OCI-LY1 (cell line): Measurements from ENCODE around the gene SLC5A5.

Experiments used
- H2AFZ ChIP-seq: fragments of 200-600 bp; sonication (generic), shearing (Covaris generic); 2 replicates; pipeline ENCODE4 v1.6.0; 2014; ENCODE audit warnings: antibody characterized with exemption, mild to moderate bottlenecking, low read length
- H3F3A ChIP-seq: fragments of 200-600 bp; sonication (generic), shearing (Covaris generic); 2 replicates; pipeline ENCODE4 v1.6.0; 2014; ENCODE audit warnings: mild to moderate bottlenecking, antibody characterized with exemption, low read length, moderate library complexity; ENCODE audit not compliant: insufficient read depth
- H3K27ac ChIP-seq: fragments of 200-600 bp; sonication (generic); 2 replicates; pipeline ENCODE4 v1.5.1; 2014; ENCODE audit warnings: low read length, mixed run types, mild to moderate bottlenecking, low read depth; ENCODE audit not compliant: poor library complexity, severe bottlenecking
- H3K27me3 ChIP-seq: fragments of 200-600 bp; sonication (generic); 2 replicates; pipeline ENCODE4 v1.6.0; 2014; ENCODE audit warnings: antibody characterized with exemption, mild to moderate bottlenecking, low read length, moderate library complexity; ENCODE audit not compliant: insufficient read depth
- H3K36me3 ChIP-seq: fragments of 200-600 bp; sonication (generic); 2 replicates; pipeline ENCODE4 v1.6.1; 2014; ENCODE audit warnings: mild to moderate bottlenecking, antibody characterized with exemption, low read length, moderate library complexity, mixed read lengths; ENCODE audit not compliant: insufficient read depth
- H3K4me1 ChIP-seq: fragments of 200-600 bp; sonication (generic); 2 replicates; pipeline ENCODE4 v1.5.1; 2014; ENCODE audit warnings: mild to moderate bottlenecking, low read length, moderate library complexity; ENCODE audit not compliant: insufficient read depth, severe bottlenecking
- H3K4me2 ChIP-seq: fragments of 200-600 bp; sonication (generic), shearing (Covaris generic); 2 replicates; pipeline ENCODE4 v1.6.1; 2014; ENCODE audit warnings: low read length
- H3K4me3 ChIP-seq: fragments of 200-600 bp; sonication (generic); 2 replicates; pipeline ENCODE4 v1.5.1; 2014; ENCODE audit warnings: low read length, low read depth, mild to moderate bottlenecking, mixed read lengths; ENCODE audit not compliant: poor library complexity, severe bottlenecking
- H3K79me2 ChIP-seq: fragments of 200-600 bp; shearing (Covaris generic); 2 replicates; pipeline ENCODE4 v1.6.1; 2016; ENCODE audit warnings: mixed run types, low read length, mixed read lengths; ENCODE audit not compliant: insufficient read depth
- H3K9ac ChIP-seq: fragments of 200-600 bp; sonication (generic), shearing (Covaris generic); 2 replicates; pipeline ENCODE4 v1.6.1; 2014; ENCODE audit warnings: mild to moderate bottlenecking, low read length, mixed read lengths
- H3K9me2 ChIP-seq: fragments of 200-600 bp; sonication (generic), shearing (Covaris generic); 2 replicates; pipeline ENCODE4 v1.6.1; 2014; ENCODE audit warnings: low read depth, mild to moderate bottlenecking, low read length, mixed read lengths
- H3K9me3 ChIP-seq: fragments of 200-600 bp; shearing (Covaris generic); 2 replicates; pipeline ENCODE4 v1.6.1; 2014; ENCODE audit warnings: low read length, mixed read lengths
- H4K20me1 ChIP-seq: fragments of 200-600 bp; sonication (generic), shearing (Covaris generic); 2 replicates; pipeline ENCODE4 v1.6.0; 2016; ENCODE audit warnings: mild to moderate bottlenecking, low read length; ENCODE audit not compliant: insufficient read depth
- EZH2 ChIP-seq: fragments of 200-600 bp; sonication (generic), shearing (Covaris generic); IDR thresholded peaks from 2 replicates; pipeline ENCODE4 v1.8.0; 2017; ENCODE audit warnings: borderline replicate concordance, mixed run types, mild to moderate bottlenecking, antibody characterized with exemption, low read length, moderate library complexity, mixed read lengths
- TF ChIP-seq, protein P1 (sequence below): fragments of 200-600 bp; sonication (generic), shearing (Covaris generic); IDR thresholded peaks from 2 replicates; pipeline ENCODE4 v1.5.1; 2017; ENCODE audit warnings: mild to moderate bottlenecking, antibody characterized with exemption, low read length, moderate library complexity, mixed read lengths

Gene SLC5A5

DNA sequence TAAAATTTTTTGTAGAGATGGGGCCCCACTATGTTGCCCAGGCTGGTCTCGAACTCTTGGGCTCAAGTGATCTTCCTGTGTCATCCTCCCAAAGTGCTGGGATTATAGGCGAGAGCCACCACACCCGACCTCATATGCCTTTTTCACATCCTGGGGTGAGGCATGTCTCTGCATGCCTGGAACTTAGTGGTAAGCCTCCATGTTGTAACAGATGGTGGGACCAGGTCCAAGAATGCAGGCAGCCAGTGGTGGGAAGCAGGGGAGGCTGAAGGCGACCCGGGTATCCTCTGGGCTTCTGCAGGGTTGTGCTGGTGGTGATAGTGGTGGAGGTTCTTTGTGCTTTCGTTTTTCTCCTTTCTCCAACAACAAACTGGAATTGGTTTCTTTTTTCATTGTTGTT is 31.0 kb downstream of the SLC5A5 start:
- H3K36me3 ChIP-seq, result no peaks in the 10 kb centered on the region

DNA sequence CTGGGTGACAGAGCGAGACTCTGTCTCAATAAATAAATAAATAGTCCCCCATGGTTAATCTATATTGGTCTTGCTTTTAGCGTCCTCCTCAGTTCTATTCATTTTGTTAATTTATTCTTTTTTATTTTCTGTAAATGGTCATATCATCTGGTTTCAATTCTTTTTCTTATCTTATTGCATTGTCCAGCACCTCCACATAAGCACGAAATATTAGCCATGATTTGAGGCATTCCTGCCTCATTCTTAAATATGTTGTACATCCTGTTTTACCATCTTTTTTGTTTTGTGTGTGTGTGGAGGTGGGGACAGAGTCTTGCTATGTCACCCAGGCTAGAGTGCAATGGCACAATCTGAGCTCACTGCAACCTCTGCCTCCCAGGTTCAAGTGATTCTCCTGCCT is 36.5 kb downstream of the SLC5A5 start:
- no peaks in the 10 kb centered on the region for H3K9me2 ChIP-seq

More for the DNA sequence above, 31.0 kb downstream of the SLC5A5 start:
- H3K4me1 ChIP-seq, result no peaks in the 10 kb centered on the region
- H3K9me3 ChIP-seq, result no peaks in the 10 kb centered on the region
- no peak overlapping the region for H3K4me2 ChIP-seq
- no peak overlapping the region for H3K27ac ChIP-seq
- H3K4me3 ChIP-seq, result no peak overlapping the region
- no peaks in the 10 kb centered on the region for H4K20me1 ChIP-seq
- H3K79me2 ChIP-seq, result no peaks in the 10 kb centered on the region
- no peak overlapping the region for H3K9ac ChIP-seq
- no peak for TF ChIP-seq EZH2
- TF ChIP-seq, protein P1, sequence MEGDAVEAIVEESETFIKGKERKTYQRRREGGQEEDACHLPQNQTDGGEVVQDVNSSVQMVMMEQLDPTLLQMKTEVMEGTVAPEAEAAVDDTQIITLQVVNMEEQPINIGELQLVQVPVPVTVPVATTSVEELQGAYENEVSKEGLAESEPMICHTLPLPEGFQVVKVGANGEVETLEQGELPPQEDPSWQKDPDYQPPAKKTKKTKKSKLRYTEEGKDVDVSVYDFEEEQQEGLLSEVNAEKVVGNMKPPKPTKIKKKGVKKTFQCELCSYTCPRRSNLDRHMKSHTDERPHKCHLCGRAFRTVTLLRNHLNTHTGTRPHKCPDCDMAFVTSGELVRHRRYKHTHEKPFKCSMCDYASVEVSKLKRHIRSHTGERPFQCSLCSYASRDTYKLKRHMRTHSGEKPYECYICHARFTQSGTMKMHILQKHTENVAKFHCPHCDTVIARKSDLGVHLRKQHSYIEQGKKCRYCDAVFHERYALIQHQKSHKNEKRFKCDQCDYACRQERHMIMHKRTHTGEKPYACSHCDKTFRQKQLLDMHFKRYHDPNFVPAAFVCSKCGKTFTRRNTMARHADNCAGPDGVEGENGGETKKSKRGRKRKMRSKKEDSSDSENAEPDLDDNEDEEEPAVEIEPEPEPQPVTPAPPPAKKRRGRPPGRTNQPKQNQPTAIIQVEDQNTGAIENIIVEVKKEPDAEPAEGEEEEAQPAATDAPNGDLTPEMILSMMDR, result no peak
- H3K9me2 ChIP-seq, result no peaks in the 10 kb centered on the region
- H2AFZ ChIP-seq, result no peak overlapping the region
- H3F3A ChIP-seq, result no peaks in the 10 kb centered on the region
- H3K27me3 ChIP-seq, result peaks cover 4% of the 10 kb centered on the region; the same call in 1 of the 2 replicates

DNA sequence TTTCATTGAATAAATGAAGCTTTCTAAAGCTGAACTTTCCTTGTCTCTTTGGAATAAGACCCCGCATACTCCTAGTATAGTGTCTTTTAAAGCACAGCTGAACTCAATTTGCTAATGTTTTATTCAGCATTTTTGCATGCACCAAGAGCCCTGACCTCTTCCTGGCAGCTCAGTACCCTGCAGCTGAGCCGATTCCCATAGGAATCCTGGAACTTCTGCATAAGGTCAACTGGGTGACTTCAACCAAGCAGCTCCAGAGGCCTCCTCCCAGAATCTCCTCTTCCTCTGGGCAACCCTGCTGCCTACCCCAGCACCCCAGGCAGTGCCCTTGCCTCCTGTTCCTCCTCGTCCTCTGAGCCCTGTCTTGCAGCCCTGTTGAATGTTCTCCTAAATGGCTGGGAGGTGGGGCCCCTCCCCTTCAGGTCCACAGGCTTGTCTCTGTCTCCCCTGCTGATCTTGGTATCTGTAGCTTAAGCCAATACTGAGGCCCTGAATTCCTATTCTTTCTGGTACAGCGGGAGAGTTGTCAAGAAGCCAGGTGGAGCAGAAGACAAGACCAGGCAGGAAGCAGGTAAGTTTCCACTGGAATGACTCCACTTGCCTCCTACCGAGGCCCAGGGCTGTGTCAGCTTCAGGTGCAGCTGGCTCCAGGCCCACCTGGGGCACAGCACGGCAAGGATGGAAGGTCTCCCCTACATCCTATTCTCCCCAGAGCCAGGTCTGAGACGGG is 37.4 kb downstream of the SLC5A5 start:
- peaks cover 3% of the 10 kb centered on the region; the same call in 1 of the 2 replicates for H3K9me3 ChIP-seq
- H3K4me3 ChIP-seq, result no peak overlapping the region
- no peaks in the 10 kb centered on the region for H3K79me2 ChIP-seq
- H3K9ac ChIP-seq, result no peak overlapping the region
- H3F3A ChIP-seq, result no peaks in the 10 kb centered on the region
- no peak overlapping the region for H3K27ac ChIP-seq
- H3K4me2 ChIP-seq, result no peak overlapping the region
- TF ChIP-seq EZH2, result no peak
- TF ChIP-seq, protein P1, result no peak
- no peaks in the 10 kb centered on the region for H4K20me1 ChIP-seq
- no peak overlapping the region for H2AFZ ChIP-seq
- H3K4me1 ChIP-seq, result no peaks in the 10 kb centered on the region
- H3K27me3 ChIP-seq, result no peaks in the 10 kb centered on the region
- H3K36me3 ChIP-seq, result no peaks in the 10 kb centered on the region
- H3K9me2 ChIP-seq, result no peaks in the 10 kb centered on the region

More for the DNA sequence above, 36.5 kb downstream of the SLC5A5 start:
- Histone ChIP-seq H3F3A (no peaks in the 10 kb centered on the region), H3K27me3 (0 out of 2 replicates have a peak, but pooled peaks cover 4% of the 10 kb centered on the region), H3K27ac (no peak overlapping the region), H3K36me3 (no peaks in the 10 kb centered on the region), H4K20me1 (no peaks in the 10 kb centered on the region), H3K9ac (no peak overlapping the region), H2AFZ (no peak overlapping the region), H3K4me1 (no peaks in the 10 kb centered on the region), H3K79me2 (no peaks in the 10 kb centered on the region), H3K9me3 (peaks cover 3% of the 10 kb centered on the region; the same call in 1 of the 2 replicates), H3K4me3 (no peak overlapping the region), H3K4me2 (no peak overlapping the region)
- TF ChIP-seq, protein P1, result no peak
- TF ChIP-seq EZH2, result no peak
